ENCODE measurements around the gene RSBN1L.

The RSBN1L gene

GRCh38 chr7:77667459-77668086 lies 28.7 kb upstream of the RSBN1L start:
- DNase-seq (ENCODE audit: insufficient read length, low spot score), result no peak
- no peak for FAIRE-seq
- no peak for TF ChIP-seq POLR2A (IDR thresholded peaks at IDR 0.05; ENCODE audit: low read depth, low read length)

- DNase-seq (ENCODE audit: insufficient read length, low spot score), result no peak
- FAIRE-seq, result no peak
- TF ChIP-seq POLR2A (IDR thresholded peaks at IDR 0.05; ENCODE audit: low read depth, low read length), result no peak
Measured at GRCh38 chr7:77674878-77675277, 21.4 kb upstream of the RSBN1L start.

- no peak for DNase-seq (ENCODE audit: insufficient read length, low spot score)
- FAIRE-seq, result no peak
- no peak for TF ChIP-seq POLR2A (IDR thresholded peaks at IDR 0.05; ENCODE audit: low read depth, low read length)
Measured at GRCh38 chr7:77679608-77680007, 16.7 kb upstream of the RSBN1L start.

- FAIRE-seq (no peak), DNase-seq (ENCODE audit: insufficient read length, low spot score) (no peak)
- no peak for TF ChIP-seq POLR2A (IDR thresholded peaks at IDR 0.05; ENCODE audit: low read depth, low read length)
Measured at GRCh38 chr7:77680266-77680665, 16.0 kb upstream of the RSBN1L start.

GRCh38 chr7:77684030-77684429 lies 12.2 kb upstream of the RSBN1L start:
- DNase-seq (ENCODE audit: insufficient read length, low spot score) (no peak), FAIRE-seq (no peak)
- no peak for TF ChIP-seq POLR2A (IDR thresholded peaks at IDR 0.05; ENCODE audit: low read depth, low read length)

- no peak for TF ChIP-seq POLR2A (IDR thresholded peaks at IDR 0.05; ENCODE audit: low read depth, low read length)
- FAIRE-seq, result no peak
- DNase-seq (ENCODE audit: insufficient read length, low spot score), result no peak
Measured at GRCh38 chr7:77685233-77685632, 11.0 kb upstream of the RSBN1L start.

GRCh38 chr7:77687100-77687746 lies 9.0 kb upstream of the RSBN1L start:
- DNase-seq (ENCODE audit: insufficient read length, low spot score) (no peak), FAIRE-seq (no peak)
- no peak for TF ChIP-seq POLR2A (IDR thresholded peaks at IDR 0.05; ENCODE audit: low read depth, low read length)

- no peak for TF ChIP-seq POLR2A (IDR thresholded peaks at IDR 0.05; ENCODE audit: low read depth, low read length)
- no peak for DNase-seq (ENCODE audit: insufficient read length, low spot score)
- no peak for FAIRE-seq
Measured at GRCh38 chr7:77687747-77688144, 8.5 kb upstream of the RSBN1L start.

GRCh38 chr7:77690289-77690688 lies 6.0 kb upstream of the RSBN1L start:
- DNase-seq (ENCODE audit: insufficient read length, low spot score) (no peak), FAIRE-seq (no peak)

GRCh38 chr7:77691892-77692491 lies 4.3 kb upstream of the RSBN1L start:
- DNase-seq (ENCODE audit: insufficient read length, low spot score), result no peak
- no peak for TF ChIP-seq POLR2A (IDR thresholded peaks at IDR 0.05; ENCODE audit: low read depth, low read length)
- no peak for FAIRE-seq

More at GRCh38 chr7:77690289-77690688, 6.0 kb upstream of the RSBN1L start:
- no peak for TF ChIP-seq POLR2A (IDR thresholded peaks at IDR 0.05; ENCODE audit: low read depth, low read length)

GRCh38 chr7:77693830-77694583 lies 2.3 kb upstream of the RSBN1L start:
- DNase-seq (ENCODE audit: insufficient read length, low spot score) (no peak), FAIRE-seq (no peak)
- TF ChIP-seq POLR2A (IDR thresholded peaks at IDR 0.05; ENCODE audit: low read depth, low read length), result no peak

GRCh38 chr7:77696643-77697534 lies 630 bp downstream of the RSBN1L start:
- DNase-seq (ENCODE audit: insufficient read length, low spot score), result no peak
- no peak for FAIRE-seq
- TF ChIP-seq POLR2A (IDR thresholded peaks at IDR 0.05; ENCODE audit: low read depth, low read length), result peak; percentile 32

GRCh38 chr7:77697535-77697831 lies 1.2 kb downstream of the RSBN1L start:
- no peak for TF ChIP-seq POLR2A (IDR thresholded peaks at IDR 0.05; ENCODE audit: low read depth, low read length)
- DNase-seq (ENCODE audit: insufficient read length, low spot score) (no peak), FAIRE-seq (no peak)
